ENCODE results near the gene RDX.

RDX gene

DNA sequence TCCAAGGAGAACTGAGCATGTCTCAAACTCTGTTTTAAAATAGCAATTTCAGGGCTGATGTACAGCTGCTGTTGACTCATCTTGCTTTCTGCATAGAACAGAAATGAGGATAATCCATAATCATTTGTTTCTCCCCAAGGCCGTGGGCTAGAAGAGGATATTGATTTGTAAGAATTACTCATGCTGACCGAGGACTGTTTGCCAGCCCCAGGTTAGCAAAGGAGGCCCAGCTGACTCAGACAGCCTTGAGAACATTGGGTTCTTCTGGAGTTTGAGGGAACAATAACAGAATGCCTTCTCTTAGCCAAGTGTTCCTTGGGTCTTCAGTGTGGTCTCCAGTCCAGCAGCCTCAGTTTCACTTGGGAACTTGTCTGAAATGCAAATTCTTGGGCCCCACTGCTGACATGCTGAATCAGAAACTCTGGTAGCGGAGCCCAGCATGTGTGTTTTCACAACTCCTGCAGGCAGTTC lies 111.3 kb downstream of the RDX start:
- no peak for DNase-seq
- in situ Hi-C loops (cut with MboI; ENCODE audit: low pct_unique_long_range_greater_than_20kb, low sequenced_read_pairs), result loop anchor here (25.0 kb wide), 1 partner anchor 223 kb away; no protein-coding TSS in a partner anchor

- DNase-seq, result no peak
- in situ Hi-C loops (cut with MboI; ENCODE audit: low pct_unique_long_range_greater_than_20kb, low sequenced_read_pairs), result loop anchor here (25.0 kb wide), 1 partner anchor 222 kb away; no protein-coding TSS in a partner anchor
Observed at GRCh38 chr11:110184456-110184855, 112.0 kb downstream of the RDX start.

DNA sequence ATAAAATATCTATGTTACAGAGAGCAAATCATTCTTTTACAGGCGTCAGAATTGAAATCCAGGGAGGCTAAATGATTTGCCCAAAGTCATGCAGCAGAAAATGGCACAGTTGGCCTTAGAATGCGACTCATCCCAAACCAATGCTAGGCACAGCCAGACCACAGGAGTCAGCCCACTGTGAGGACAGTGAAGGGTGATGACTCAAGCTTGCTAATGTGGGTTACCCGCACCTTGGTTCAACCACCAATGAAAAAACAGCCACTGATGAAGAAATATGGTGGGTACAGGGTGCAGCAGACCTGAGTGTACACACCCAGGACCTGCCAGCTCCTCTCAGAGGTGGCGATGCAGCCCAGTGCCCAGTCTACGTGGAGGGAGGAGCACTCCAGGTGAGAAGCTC lies 113.5 kb downstream of the RDX start:
- in situ Hi-C loops (cut with MboI; ENCODE audit: low pct_unique_long_range_greater_than_20kb, low sequenced_read_pairs), result loop anchor here (25.0 kb wide), 1 partner anchor 221 kb away; no protein-coding TSS in a partner anchor
- no peak for DNase-seq

- DNase-seq, result no peak
- in situ Hi-C loops (cut with MboI; ENCODE audit: low pct_unique_long_range_greater_than_20kb, low sequenced_read_pairs), result loop anchor here (25.0 kb wide), 1 partner anchor 217 kb away; no protein-coding TSS in a partner anchor
Observed at GRCh38 chr11:110179064-110179463, 117.3 kb downstream of the RDX start.

GRCh38 chr11:110177086-110177456 lies 119.3 kb downstream of the RDX start:
- peak; percentile 14 for DNase-seq
- in situ Hi-C loops (cut with MboI; ENCODE audit: low pct_unique_long_range_greater_than_20kb, low sequenced_read_pairs), result loop anchor here (25.0 kb wide), 1 partner anchor 215 kb away; no protein-coding TSS in a partner anchor

- in situ Hi-C loops (cut with MboI; ENCODE audit: low pct_unique_long_range_greater_than_20kb, low sequenced_read_pairs), result loop anchor here (25.0 kb wide), 1 partner anchor 214 kb away; no protein-coding TSS in a partner anchor
- peak; percentile 12 for DNase-seq
Observed at GRCh38 chr11:110176366-110177085, 119.9 kb downstream of the RDX start.

DNA sequence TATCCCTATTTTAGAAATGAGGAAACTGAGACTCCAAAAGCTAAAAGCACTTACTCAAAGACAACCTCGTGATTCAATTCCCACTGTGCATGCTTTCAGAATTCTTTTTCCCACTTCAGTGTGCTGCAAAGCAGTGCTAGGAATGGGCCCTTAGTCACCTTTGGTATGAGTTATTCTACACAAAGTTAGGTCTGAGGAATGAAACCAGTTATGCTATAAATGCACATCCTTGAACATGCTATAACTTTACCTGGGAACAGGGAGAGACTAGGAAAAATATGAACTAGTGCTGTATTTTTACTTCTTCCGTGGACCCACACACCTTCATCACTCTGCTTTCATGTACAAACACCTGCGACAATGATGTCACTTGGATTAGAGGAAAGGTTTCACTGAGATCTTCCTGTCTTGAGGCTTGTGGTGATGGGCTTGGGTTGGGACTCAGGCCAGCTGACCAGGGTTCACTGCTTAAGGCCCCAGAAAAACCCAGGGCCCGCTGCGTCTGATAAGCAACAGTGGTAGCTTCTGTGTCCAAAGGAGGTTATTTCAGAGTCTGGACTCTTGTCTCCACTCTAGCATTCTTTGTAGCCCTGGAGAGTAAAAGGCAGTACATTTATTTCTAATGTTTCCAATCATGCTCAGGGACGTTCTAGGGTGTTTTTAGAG lies 121.6 kb downstream of the RDX start:
- in situ Hi-C loops (cut with MboI; ENCODE audit: low pct_unique_long_range_greater_than_20kb, low sequenced_read_pairs), result loop anchor here (25.0 kb wide), 1 partner anchor 212 kb away; no protein-coding TSS in a partner anchor

DNA sequence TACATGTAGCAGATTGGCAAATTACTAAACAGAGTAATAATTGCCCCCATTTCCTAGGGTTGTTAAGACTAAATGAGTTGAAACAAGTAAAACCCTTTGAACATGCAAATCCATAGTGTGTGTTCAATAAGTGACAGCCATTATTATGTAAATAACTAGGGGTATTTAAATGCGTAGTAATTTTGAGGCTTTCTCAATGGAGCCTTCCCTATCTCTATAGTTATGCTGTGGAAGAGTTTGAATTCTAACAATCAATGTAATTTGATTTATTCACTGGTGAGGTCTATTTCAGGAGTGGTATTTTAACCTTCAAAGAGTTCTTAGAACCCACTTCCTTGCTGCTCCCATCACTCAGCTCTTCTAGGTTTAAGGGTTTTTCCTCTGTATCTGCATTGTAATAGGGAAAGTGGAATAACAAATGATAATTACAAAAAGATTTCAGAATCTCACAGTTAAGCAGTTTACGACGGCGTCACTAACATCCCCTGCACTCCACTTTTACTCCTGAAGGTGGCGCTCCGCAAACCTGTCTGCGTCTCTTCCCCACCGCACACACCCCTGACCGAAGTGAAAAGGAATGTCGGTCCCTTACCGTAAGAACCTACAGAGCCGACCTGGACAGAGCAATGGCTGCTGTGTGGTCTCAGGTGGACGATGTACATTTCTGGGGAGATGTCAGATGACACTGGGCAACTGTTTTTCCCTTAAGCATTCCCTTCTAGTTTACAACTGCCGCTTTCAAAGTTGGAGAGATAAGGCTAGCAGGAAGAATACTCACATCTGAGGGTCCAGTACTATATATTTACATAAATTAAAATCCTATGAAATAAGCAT lies 122.4 kb downstream of the RDX start:
- DNase-seq, result peak; percentile 16
- in situ Hi-C loops (cut with MboI; ENCODE audit: low pct_unique_long_range_greater_than_20kb, low sequenced_read_pairs), result no loop called here

More for the DNA sequence above, 121.6 kb downstream of the RDX start:
- DNase-seq, result no peak

DNA sequence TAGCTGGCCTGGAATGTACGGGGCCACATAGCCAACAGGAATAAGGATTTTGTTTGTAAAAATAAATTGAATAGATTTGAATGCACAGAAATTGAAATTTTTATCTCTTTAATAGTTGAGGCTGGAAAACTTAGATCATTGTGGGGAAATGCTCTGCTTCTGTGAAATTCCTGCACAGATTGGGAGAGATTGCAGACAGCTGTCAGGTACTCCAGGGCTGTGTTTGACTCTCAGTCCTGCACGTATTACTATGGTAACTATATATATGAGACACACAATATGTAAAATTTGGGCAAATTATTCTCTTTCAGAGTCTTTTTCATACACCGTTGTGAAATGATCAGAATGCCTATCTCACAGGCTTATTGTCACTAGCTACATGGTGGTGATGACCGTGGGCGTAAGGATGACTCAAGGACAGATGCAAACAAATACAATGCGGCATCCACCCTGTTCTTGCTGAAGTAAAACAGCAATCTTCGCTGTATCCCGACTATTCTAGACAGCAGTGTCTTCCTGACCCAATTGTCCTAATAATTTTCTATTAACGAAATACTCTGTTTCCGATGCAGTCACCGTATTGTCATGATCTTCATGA lies 123.8 kb downstream of the RDX start:
- DNase-seq, result no peak
- in situ Hi-C loops (cut with MboI; ENCODE audit: low pct_unique_long_range_greater_than_20kb, low sequenced_read_pairs), result no loop called here

DNA sequence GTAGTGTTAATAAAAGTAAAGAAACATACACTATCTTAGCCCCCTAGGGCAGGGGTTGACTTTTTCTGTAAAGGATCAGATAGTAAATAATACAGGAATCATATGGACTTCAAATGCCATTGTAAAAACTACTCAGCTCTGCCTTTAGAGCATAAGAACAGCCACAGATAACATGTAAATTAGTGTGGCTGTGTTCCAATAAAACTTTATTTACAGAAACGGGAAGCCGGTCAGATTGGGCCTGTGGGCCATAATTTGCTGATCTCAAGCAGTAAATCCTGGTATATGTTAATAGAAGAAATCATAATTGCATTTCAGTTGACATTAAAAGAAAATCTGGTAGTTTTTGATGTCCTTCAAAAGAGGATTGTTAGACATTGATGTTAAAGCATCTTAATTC lies 126.7 kb downstream of the RDX start:
- in situ Hi-C loops (cut with MboI; ENCODE audit: low pct_unique_long_range_greater_than_20kb, low sequenced_read_pairs), result no loop called here
- DNase-seq, result no peak

GRCh38 chr11:110168033-110168803 lies 128.2 kb downstream of the RDX start:
- DNase-seq, result no peak
- in situ Hi-C loops (cut with MboI; ENCODE audit: low pct_unique_long_range_greater_than_20kb, low sequenced_read_pairs), result no loop called here

DNA sequence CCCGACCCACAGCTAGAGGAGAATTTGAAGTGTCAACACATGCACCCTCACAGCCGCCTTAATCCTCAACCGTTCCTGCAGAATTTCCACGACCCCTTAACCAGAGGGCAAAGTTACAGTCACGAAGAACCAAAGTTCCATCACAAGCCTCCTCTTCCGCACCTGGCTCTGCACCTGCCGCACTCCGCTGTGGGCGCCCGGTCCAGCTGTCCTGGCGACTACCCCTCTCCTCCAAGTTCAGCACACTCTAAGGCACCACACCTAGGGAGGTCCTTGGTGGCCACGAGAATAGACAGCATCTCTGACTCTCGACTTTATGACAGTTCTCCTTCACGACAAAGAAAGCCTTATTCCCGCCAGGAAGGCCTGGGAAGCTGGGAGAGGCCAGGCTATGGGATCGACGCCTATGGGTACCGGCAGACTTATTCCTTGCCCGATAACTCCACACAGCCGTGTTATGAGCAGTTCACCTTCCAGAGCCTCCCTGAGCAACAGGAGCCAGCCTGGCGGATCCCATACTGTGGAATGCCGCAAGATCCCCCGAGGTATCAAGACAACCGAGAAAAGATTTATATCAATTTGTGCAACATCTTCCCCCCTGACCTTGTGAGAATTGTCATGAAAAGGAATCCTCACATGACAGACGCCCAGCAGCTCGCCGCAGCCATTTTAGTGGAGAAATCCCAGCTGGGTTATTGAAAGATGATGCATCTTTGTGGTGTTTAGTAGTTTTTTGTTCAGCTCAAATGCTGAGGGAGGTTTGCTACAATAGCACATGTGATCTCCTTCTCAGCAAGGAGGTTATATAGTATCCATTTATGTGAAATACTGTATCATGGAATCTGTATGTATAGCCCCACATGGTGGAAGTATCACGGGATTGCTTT lies 131.1 kb downstream of the RDX start:
- no peak for DNase-seq
- in situ Hi-C loops (cut with MboI; ENCODE audit: low pct_unique_long_range_greater_than_20kb, low sequenced_read_pairs), result no loop called here

GRCh38 chr11:110162216-110162615 lies 134.2 kb downstream of the RDX start:
- in situ Hi-C loops (cut with MboI; ENCODE audit: low pct_unique_long_range_greater_than_20kb, low sequenced_read_pairs), result no loop called here
- no peak for DNase-seq

- in situ Hi-C loops (cut with MboI; ENCODE audit: low pct_unique_long_range_greater_than_20kb, low sequenced_read_pairs), result no loop called here
- DNase-seq, result no peak
Observed at GRCh38 chr11:110161061-110161460, 135.4 kb downstream of the RDX start.

- in situ Hi-C loops (cut with MboI; ENCODE audit: low pct_unique_long_range_greater_than_20kb, low sequenced_read_pairs), result no loop called here
Observed at GRCh38 chr11:110160437-110160836, 136.0 kb downstream of the RDX start.

DNA sequence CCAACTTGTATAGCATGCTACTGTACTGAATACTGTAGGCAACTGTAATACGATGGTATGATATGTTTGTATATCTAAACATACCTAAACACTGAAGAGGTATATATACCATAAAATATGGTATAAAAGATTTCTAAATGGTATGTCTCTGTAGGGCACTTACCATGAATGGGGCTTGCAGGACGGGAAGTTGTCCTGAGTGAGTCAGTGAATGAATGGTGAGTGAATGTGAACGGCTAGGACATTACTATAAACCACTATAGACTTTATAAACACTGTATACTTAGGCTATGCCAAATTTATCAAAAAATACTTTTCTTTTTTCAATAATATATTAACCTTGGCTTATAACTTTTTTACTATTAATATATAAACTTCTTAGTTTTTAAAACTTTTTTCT lies 136.4 kb downstream of the RDX start:
- in situ Hi-C loops (cut with MboI; ENCODE audit: low pct_unique_long_range_greater_than_20kb, low sequenced_read_pairs), result no loop called here

More at GRCh38 chr11:110160437-110160836, 136.0 kb downstream of the RDX start:
- DNase-seq, result no peak

GRCh38 chr11:110159476-110159875 lies 136.9 kb downstream of the RDX start:
- DNase-seq, result no peak
- in situ Hi-C loops (cut with MboI; ENCODE audit: low pct_unique_long_range_greater_than_20kb, low sequenced_read_pairs), result no loop called here

More for the DNA sequence above, 136.4 kb downstream of the RDX start:
- DNase-seq, result no peak
